Measurements from ENCODE around the gene TAGLN3.

The TAGLN3 gene

GRCh38 chr3:112013784-112014143 lies 15.0 kb downstream of the TAGLN3 start:
- H2AK5ac ChIP-seq (ENCODE audit: low read depth, low read length) = no peak overlapping the region
- H2AFZ ChIP-seq (ENCODE audit: low read length) = no peak overlapping the region
- no peak overlapping the region for H3K14ac ChIP-seq (ENCODE audit: low read length)
- no CpG with 5 or more reads among the region's 5 CpGs for whole genome bisulfite sequencing, 2 donors (ENCODE audit: extremely low coverage in 2 of 2, insufficient read length in 2 of 2, insufficient replicate concordance in 1 of 2)
- H2BK15ac ChIP-seq (ENCODE audit: low read length) = no peak overlapping the region
- no peak overlapping the region for H4K8ac ChIP-seq (ENCODE audit: low read depth, low read length)
- H2BK12ac ChIP-seq (ENCODE audit: low read length) = no peak overlapping the region
- H2BK5ac ChIP-seq (ENCODE audit: low read length) = no peak overlapping the region
- H3K36me3 ChIP-seq (replicated peaks in 1 of 2; ENCODE audit: control insufficient read depth in 2 of 2, insufficient read depth in 2 of 2, low read length in 2 of 2) = peaks cover 22 to 61% of the 10 kb centered on the region in 2 donors
- H2BK120ac ChIP-seq (ENCODE audit: low read depth, low read length) = no peak overlapping the region
- H3K4me2 ChIP-seq (ENCODE audit: insufficient read depth, low read length, poor library complexity, severe bottlenecking) = no peak overlapping the region
- H3K23ac ChIP-seq (ENCODE audit: low read depth, low read length, poor library complexity) = no peak overlapping the region
- H3K4me1 ChIP-seq (ENCODE audit: control insufficient read depth in 2 of 2, insufficient read depth in 1 of 2, low read depth in 1 of 2, low read length in 2 of 2) = peaks cover under 1 to 2% of the 10 kb centered on the region in 2 donors
- H3K4ac ChIP-seq (ENCODE audit: low read length) = no peak overlapping the region
- H3K18ac ChIP-seq (ENCODE audit: low read length) = no peak overlapping the region
- H3K4me3 ChIP-seq (ENCODE audit: low read length in 2 of 2) = no peak overlapping the region
- no peaks in the 10 kb centered on the region for H3K9me3 ChIP-seq (replicated peaks in 1 of 2; ENCODE audit: control insufficient read depth in 2 of 2, insufficient read depth in 1 of 2, low read depth in 1 of 2, low read length in 2 of 2)
- no peak overlapping the region for H3K9ac ChIP-seq (ENCODE audit: low read depth, low read length, poor library complexity)
- no peak overlapping the region for H3K27ac ChIP-seq (replicated peaks; ENCODE audit: low read length)
- H4K91ac ChIP-seq (ENCODE audit: low read depth, low read length, poor library complexity) = no peak overlapping the region
- no peak for DNase-seq (ENCODE audit: low spot score)
- H3K79me1 ChIP-seq (ENCODE audit: low read depth, low read length) = no peaks in the 10 kb centered on the region
- no peaks in the 10 kb centered on the region for H3K27me3 ChIP-seq (ENCODE audit: control insufficient read depth in 3 of 3, insufficient read depth in 3 of 3, low read depth in 1 of 3, low read length in 3 of 3)

DNA sequence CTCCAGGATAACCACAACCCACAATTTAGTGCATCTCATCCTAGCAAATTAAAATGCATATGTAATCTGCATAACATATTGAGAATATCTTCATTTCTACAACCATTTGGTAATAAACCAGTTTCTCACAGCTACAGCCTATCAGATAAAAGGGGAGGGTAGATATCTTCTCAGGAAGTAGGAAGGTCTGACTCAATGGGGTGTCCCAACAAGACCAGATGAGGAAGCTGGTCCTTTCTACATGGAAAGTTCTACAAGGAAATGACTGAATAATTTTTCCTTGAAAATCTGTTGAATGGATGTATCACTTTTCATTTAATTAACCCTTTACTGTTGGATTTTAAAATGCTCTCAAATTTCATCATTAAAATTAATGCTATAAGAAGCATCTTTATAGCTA lies 18.4 kb downstream of the TAGLN3 start:
- H4K91ac ChIP-seq (ENCODE audit: low read depth, low read length, poor library complexity) = no peak overlapping the region

GRCh38 chr3:112018712-112019111 lies 20.0 kb downstream of the TAGLN3 start:
- Histone ChIP-seq H2BK5ac (ENCODE audit: low read length) (no peak overlapping the region), H3K14ac (ENCODE audit: low read length) (no peak overlapping the region), H2BK12ac (ENCODE audit: low read length) (no peak overlapping the region), H3K36me3 (replicated peaks in 1 of 2; ENCODE audit: control insufficient read depth in 2 of 2, insufficient read depth in 2 of 2, low read length in 2 of 2) (peaks cover 5 to 12% of the 10 kb centered on the region in 2 donors), H3K4ac (ENCODE audit: low read length) (no peak overlapping the region), H2AFZ (ENCODE audit: low read length) (no peak overlapping the region), H3K4me2 (ENCODE audit: insufficient read depth, low read length, poor library complexity, severe bottlenecking) (no peak overlapping the region), H3K4me1 (ENCODE audit: control insufficient read depth in 2 of 2, insufficient read depth in 1 of 2, low read depth in 1 of 2, low read length in 2 of 2) (peaks cover 2 to 5% of the 10 kb centered on the region in 2 donors), H4K8ac (ENCODE audit: low read depth, low read length) (no peak overlapping the region), H3K9me3 (replicated peaks in 1 of 2; ENCODE audit: control insufficient read depth in 2 of 2, insufficient read depth in 1 of 2, low read depth in 1 of 2, low read length in 2 of 2) (no peaks in the 10 kb centered on the region), H3K23ac (ENCODE audit: low read depth, low read length, poor library complexity) (no peak overlapping the region), H3K4me3 (ENCODE audit: low read length in 2 of 2) (no peak overlapping the region), H4K91ac (ENCODE audit: low read depth, low read length, poor library complexity) (no peak overlapping the region), H3K27ac (replicated peaks; ENCODE audit: low read length) (no peak overlapping the region), H3K27me3 (ENCODE audit: control insufficient read depth in 3 of 3, insufficient read depth in 3 of 3, low read depth in 1 of 3, low read length in 3 of 3) (no peaks in the 10 kb centered on the region), H3K79me1 (ENCODE audit: low read depth, low read length) (no peaks in the 10 kb centered on the region), H2BK15ac (ENCODE audit: low read length) (no peak overlapping the region), H3K9ac (ENCODE audit: low read depth, low read length, poor library complexity) (no peak overlapping the region), H2AK5ac (ENCODE audit: low read depth, low read length) (no peak overlapping the region), H2BK120ac (ENCODE audit: low read depth, low read length) (no peak overlapping the region), H3K18ac (ENCODE audit: low read length) (no peak overlapping the region)
- WGBS, 2 donors (ENCODE audit: extremely low coverage in 2 of 2, insufficient read length in 2 of 2, insufficient replicate concordance in 1 of 2) = no CpG with 5 or more reads among the region's 4 CpGs
- no peak for DNase-seq (ENCODE audit: low spot score)

More for the DNA sequence above, 18.4 kb downstream of the TAGLN3 start:
- no peak overlapping the region for H3K9ac ChIP-seq (ENCODE audit: low read depth, low read length, poor library complexity)
- no peak overlapping the region for H2AFZ ChIP-seq (ENCODE audit: low read length)
- no peak overlapping the region for H2BK5ac ChIP-seq (ENCODE audit: low read length)
- no peak for DNase-seq (ENCODE audit: low spot score)
- H3K79me1 ChIP-seq (ENCODE audit: low read depth, low read length) = no peaks in the 10 kb centered on the region
- no peak overlapping the region for H2BK120ac ChIP-seq (ENCODE audit: low read depth, low read length)
- H3K9me3 ChIP-seq (replicated peaks in 1 of 2; ENCODE audit: control insufficient read depth in 2 of 2, insufficient read depth in 1 of 2, low read depth in 1 of 2, low read length in 2 of 2) = no peaks in the 10 kb centered on the region
- H3K36me3 ChIP-seq (replicated peaks in 1 of 2; ENCODE audit: control insufficient read depth in 2 of 2, insufficient read depth in 2 of 2, low read length in 2 of 2) = peaks cover 8 to 28% of the 10 kb centered on the region in 2 donors
- H3K4me1 ChIP-seq (ENCODE audit: control insufficient read depth in 2 of 2, insufficient read depth in 1 of 2, low read depth in 1 of 2, low read length in 2 of 2) = peaks cover 4 to 5% of the 10 kb centered on the region in 2 donors
- no peaks in the 10 kb centered on the region for H3K27me3 ChIP-seq (ENCODE audit: control insufficient read depth in 3 of 3, insufficient read depth in 3 of 3, low read depth in 1 of 3, low read length in 3 of 3)
- H3K23ac ChIP-seq (ENCODE audit: low read depth, low read length, poor library complexity) = no peak overlapping the region
- H2BK15ac ChIP-seq (ENCODE audit: low read length) = no peak overlapping the region
- no peak overlapping the region for H4K8ac ChIP-seq (ENCODE audit: low read depth, low read length)
- no peak overlapping the region for H2AK5ac ChIP-seq (ENCODE audit: low read depth, low read length)
- H3K27ac ChIP-seq (replicated peaks; ENCODE audit: low read length) = no peak overlapping the region
- no peak overlapping the region for H3K18ac ChIP-seq (ENCODE audit: low read length)
- no peak overlapping the region for H3K14ac ChIP-seq (ENCODE audit: low read length)
- no peak overlapping the region for H3K4me3 ChIP-seq (ENCODE audit: low read length in 2 of 2)
- H2BK12ac ChIP-seq (ENCODE audit: low read length) = no peak overlapping the region
- no peak overlapping the region for H3K4me2 ChIP-seq (ENCODE audit: insufficient read depth, low read length, poor library complexity, severe bottlenecking)
- H3K4ac ChIP-seq (ENCODE audit: low read length) = no peak overlapping the region

- no peak overlapping the region for H2BK5ac ChIP-seq (ENCODE audit: low read length)
- no peak overlapping the region for H4K91ac ChIP-seq (ENCODE audit: low read depth, low read length, poor library complexity)
- H3K27ac ChIP-seq (replicated peaks; ENCODE audit: low read length) = no peak overlapping the region
- H3K79me1 ChIP-seq (ENCODE audit: low read depth, low read length) = no peaks in the 10 kb centered on the region
- peaks cover 1 to 2% of the 10 kb centered on the region in 2 donors for H3K36me3 ChIP-seq (replicated peaks in 1 of 2; ENCODE audit: control insufficient read depth in 2 of 2, insufficient read depth in 2 of 2, low read length in 2 of 2)
- H2AK5ac ChIP-seq (ENCODE audit: low read depth, low read length) = no peak overlapping the region
- H3K4ac ChIP-seq (ENCODE audit: low read length) = no peak overlapping the region
- DNase-seq (ENCODE audit: low spot score) = no peak
- no peak overlapping the region for H3K23ac ChIP-seq (ENCODE audit: low read depth, low read length, poor library complexity)
- H2BK12ac ChIP-seq (ENCODE audit: low read length) = no peak overlapping the region
- H3K9me3 ChIP-seq (replicated peaks in 1 of 2; ENCODE audit: control insufficient read depth in 2 of 2, insufficient read depth in 1 of 2, low read depth in 1 of 2, low read length in 2 of 2) = no peaks in the 10 kb centered on the region
- H3K4me2 ChIP-seq (ENCODE audit: insufficient read depth, low read length, poor library complexity, severe bottlenecking) = no peak overlapping the region
- no peak overlapping the region for H2BK15ac ChIP-seq (ENCODE audit: low read length)
- no peak overlapping the region for H4K8ac ChIP-seq (ENCODE audit: low read depth, low read length)
- H3K9ac ChIP-seq (ENCODE audit: low read depth, low read length, poor library complexity) = no peak overlapping the region
- H3K4me1 ChIP-seq (ENCODE audit: control insufficient read depth in 2 of 2, insufficient read depth in 1 of 2, low read depth in 1 of 2, low read length in 2 of 2) = peaks cover 2 to 5% of the 10 kb centered on the region in 2 donors
- WGBS, 2 donors (ENCODE audit: extremely low coverage in 2 of 2, insufficient read length in 2 of 2, insufficient replicate concordance in 1 of 2) = no CpG with 5 or more reads among the region's 1 CpG
- H3K27me3 ChIP-seq (ENCODE audit: control insufficient read depth in 3 of 3, insufficient read depth in 3 of 3, low read depth in 1 of 3, low read length in 3 of 3) = no peaks in the 10 kb centered on the region
- no peak overlapping the region for H3K14ac ChIP-seq (ENCODE audit: low read length)
- no peak overlapping the region for H3K18ac ChIP-seq (ENCODE audit: low read length)
- H2AFZ ChIP-seq (ENCODE audit: low read length) = no peak overlapping the region
- no peak overlapping the region for H2BK120ac ChIP-seq (ENCODE audit: low read depth, low read length)
- H3K4me3 ChIP-seq (ENCODE audit: low read length in 2 of 2) = no peak overlapping the region
These were observed 21.0 kb downstream of the TAGLN3 start for GRCh38 chr3:112019716-112020115.
